Endothelial cell of umbilical vein (primary cell): ENCODE measurements around the gene CFAP70. TPM values are rescaled to one million over a fixed set of nuclear protein-coding genes. Genes with fewer than 3 reads are reported as not detected.

ENCODE experiments used
- BruUV-seq: library from RNA; stranded (reverse); fragments of 400-500 nt; replicated peaks from 2 replicates; lab custom pipeline; 2021; lab: Mats Ljungman, UMichigan
- CTCF ChIA-PET: fragments of 300-600, 350-600 bp; sonication (Branson Sonifier 250); formaldehyde crosslinking; loops from one replicate; lab custom pipeline; 2021; ENCODE audit warnings: antibody characterized with exemption, inconsistent platforms; lab: Charles Lee
- POLR2A ChIA-PET: fragments of 300-600, 350-600 bp; sonication (Branson Sonifier 250); formaldehyde crosslinking; loops from one replicate; lab custom pipeline; 2021; ENCODE audit warnings: antibody characterized with exemption, inconsistent platforms; lab: Charles Lee
- DNase-seq: peaks from one replicate; pipeline ENCODE4 v3.0.0-alpha.2; 2011; ENCODE audit warnings: low read depth, low spot score
- FAIRE-seq: peaks from 2 replicates; lab custom pipeline; 2011; peaks lifted over from hg19 to GRCh38; lab: Jason Lieb, UNC
- H2AFZ ChIP-seq: 2 replicates; pipeline ENCODE4 v1.6.0; 2012; ENCODE audit warnings: low read depth, low read length, control low read depth, inconsistent platforms
- H3K27ac ChIP-seq: 2 replicates; pipeline ENCODE4 v1.5.1; 2011; ENCODE audit warnings: low read depth, mild to moderate bottlenecking, control low read depth, low read length, moderate library complexity; ENCODE audit not compliant: insufficient read depth
- H3K27me3 ChIP-seq, 2 experiments: 2 replicates each; pipeline versions ENCODE4 v1.6.0 to v1.6.1; 2011; ENCODE audit warnings: low read length in 2 of 2, mixed read lengths in 1 of 2; ENCODE audit not compliant: control insufficient read depth in 2 of 2, insufficient read depth in 2 of 2
- H3K36me3 ChIP-seq, 2 experiments: 2 replicates in 1 of 2; 3 replicates in 1 of 2; pipeline ENCODE4 v1.5.1; 2011; ENCODE audit warnings: low read length in 2 of 2, mild to moderate bottlenecking in 1 of 2, moderate library complexity in 1 of 2; ENCODE audit not compliant: control insufficient read depth in 2 of 2, insufficient read depth in 2 of 2; ENCODE audit errors: extremely low read depth in 1 of 2
- H3K4me1 ChIP-seq: 3 replicates; pipeline ENCODE4 v1.5.1; 2011; ENCODE audit warnings: mild to moderate bottlenecking, low read length; ENCODE audit not compliant: control insufficient read depth, insufficient read depth; ENCODE audit errors: extremely low read depth
- H3K4me2 ChIP-seq: 2 replicates; pipeline ENCODE4 v1.6.1; 2011; ENCODE audit warnings: low read length, control low read depth, mixed read lengths; ENCODE audit not compliant: insufficient read depth
- H3K4me3 ChIP-seq, 3 experiments: fragments of 200-600 bp in 1 of 3; sonication (generic), shearing (Covaris generic) in 1 of 3; replicated peaks in 1 of 3; 2 replicates each; pipeline ENCODE4 v1.5.1; 2011 to 2016; ENCODE audit warnings: control low read depth in 3 of 3, low read length in 3 of 3, mild to moderate bottlenecking in 2 of 3, inconsistent platforms in 1 of 3, low read depth in 1 of 3, moderate library complexity in 1 of 3; ENCODE audit not compliant: insufficient read depth in 1 of 3
- H3K79me2 ChIP-seq: 2 replicates; pipeline ENCODE4 v1.6.0; 2012; ENCODE audit warnings: low read length, inconsistent platforms; ENCODE audit not compliant: control insufficient read depth, insufficient read depth
- H3K9ac ChIP-seq: replicated peaks from 2 replicates; pipeline ENCODE3; 2011; ENCODE audit warnings: low read length, control low read depth; ENCODE audit not compliant: insufficient read depth; ENCODE audit errors: extremely low read depth
- H3K9me1 ChIP-seq: replicated peaks from 3 replicates; pipeline ENCODE4 v1.6.0; 2011; ENCODE audit warnings: mild to moderate bottlenecking, low read length; ENCODE audit not compliant: control insufficient read depth, insufficient read depth; ENCODE audit errors: extremely low read depth
- H3K9me3 ChIP-seq: replicated peaks from 2 replicates; pipeline ENCODE4 v1.5.1; 2012; ENCODE audit warnings: low read length, inconsistent platforms; ENCODE audit not compliant: control insufficient read depth, insufficient read depth
- H4K20me1 ChIP-seq: replicated peaks from 2 replicates; pipeline ENCODE3; 2011; ENCODE audit warnings: mild to moderate bottlenecking, low read length; ENCODE audit not compliant: control insufficient read depth, insufficient read depth; ENCODE audit errors: extremely low read depth
- CTCF ChIP-seq, 2 donors: IDR thresholded peaks; 1 replicate in 1 of 2; 2 replicates in 1 of 2; pipeline ENCODE4 v1.5.1; 2011; ENCODE audit warnings: low read length in 2 of 2, mild to moderate bottlenecking in 2 of 2, moderate library complexity in 2 of 2, control low read depth in 1 of 2, inconsistent platforms in 1 of 2, low read depth in 1 of 2; ENCODE audit not compliant: insufficient read depth in 1 of 2; ENCODE audit errors: extremely low read depth in 1 of 2
- EZH2 ChIP-seq: IDR thresholded peaks from 2 replicates; pipeline ENCODE4 v1.6.1; 2012; ENCODE audit warnings: borderline replicate concordance, low read depth, mild to moderate bottlenecking, moderate library complexity, low read length, inconsistent platforms; ENCODE audit not compliant: severe bottlenecking
- FOS ChIP-seq: IDR thresholded peaks from 2 replicates; pipeline ENCODE4 v1.6.1; 2011; ENCODE audit warnings: mild to moderate bottlenecking, low read length, moderate library complexity, borderline replicate concordance; ENCODE audit not compliant: insufficient read depth
- GATA2 ChIP-seq: IDR thresholded peaks from 2 replicates; pipeline ENCODE4 v1.7.0; 2011; ENCODE audit warnings: low read depth, mild to moderate bottlenecking, moderate library complexity, mixed read lengths, low read length; ENCODE audit not compliant: insufficient read length, insufficient read depth
- JUN ChIP-seq: IDR thresholded peaks from 2 replicates; pipeline ENCODE4 v1.6.1; 2011; ENCODE audit warnings: borderline replicate concordance, low read depth; ENCODE audit not compliant: insufficient read length, insufficient read depth
- MAX ChIP-seq: IDR thresholded peaks from 2 replicates; pipeline ENCODE4 v1.6.1; 2011; ENCODE audit not compliant: insufficient read depth, insufficient read length
- MYC ChIP-seq: IDR thresholded peaks from one replicate; pipeline ENCODE4 v1.6.1; 2011; ENCODE audit warnings: mild to moderate bottlenecking, low read depth, low read length
- POLR2A ChIP-seq: IDR thresholded peaks from 2 replicates; pipeline ENCODE4 v1.6.1; 2012; ENCODE audit warnings: low read depth, mild to moderate bottlenecking, control low read depth, low read length
- POLR2AphosphoS5 ChIP-seq: IDR thresholded peaks from 2 replicates; pipeline ENCODE4 v1.6.1; 2012; ENCODE audit warnings: low read depth, mild to moderate bottlenecking, control low read depth, low read length, moderate library complexity; ENCODE audit not compliant: insufficient read depth
- dilution Hi-C: fragments of 300-500 bp; cut with MboI; formaldehyde crosslinking; loops from one replicate; pipeline ENCODE4 v1.15.0; 2019; ENCODE audit warnings: low sequenced_read_pairs; ENCODE audit not compliant: extremely low pct_ligation_motif_present
- intact Hi-C: fragments of 100-400 bp; cut with micrococcal nuclease; formaldehyde crosslinking; loops from one replicate; pipeline ENCODE4 v1.10.0; 2022
- polyA plus RNA-seq, 4 experiments: library from polyadenylated mRNA; depleted of rRNA in 3 of 4; stranded (reverse) in 3 of 4; unstranded in 1 of 4; fragments of >200 nt; gene quantifications; 2 replicates each; pipeline versions ENCODE4 v1.2.1 to v1.2.3, GENCODE V29; 2011 to 2012; ENCODE audit warnings: missing spikeins in 1 of 4
- total RNA-seq: library from RNA; stranded (reverse); gene quantifications from 2 replicates; pipeline ENCODE4 v1.2.3, GENCODE V29; 2021

Gene CFAP70
- total and polyA plus RNA-seq, 2 donors (not counting 3 experiments of a cell fraction or from before 2014, with no cell fraction given), result 0.19 to 0.27 TPM

DNA sequence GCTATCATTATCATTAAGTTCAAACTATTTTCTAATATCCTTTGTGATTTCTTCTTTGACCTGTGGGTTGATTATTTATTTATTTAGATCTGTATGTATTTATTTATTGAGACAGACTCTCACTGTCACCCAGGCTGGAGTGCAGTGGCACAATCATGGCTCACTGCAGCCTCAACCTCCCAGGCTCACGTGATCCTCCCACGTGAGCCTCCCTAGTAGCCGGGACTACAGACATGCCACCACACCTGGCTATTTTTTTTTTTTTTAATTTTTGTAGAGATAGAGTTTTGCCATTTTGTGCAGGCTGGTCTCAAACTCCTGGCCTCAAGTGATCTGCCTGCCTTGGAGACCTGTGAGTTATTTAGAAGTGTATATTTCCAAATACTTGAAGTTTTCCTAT is 77.6 kb downstream of the CFAP70 start:
- Histone ChIP-seq H3K36me3 (no peaks in the 10 kb centered on the region), H3K9me3 (no peaks in the 10 kb centered on the region), H3K9ac (no peak overlapping the region), H3K27ac (no peak overlapping the region), H3K4me1 (no peaks in the 10 kb centered on the region), H4K20me1 (no peaks in the 10 kb centered on the region), H3K4me3 (no peak overlapping the region), H3K4me2 (no peak overlapping the region), H2AFZ (no peak overlapping the region), H3K79me2 (no peaks in the 10 kb centered on the region), H3K9me1 (no peaks in the 10 kb centered on the region), H3K27me3 (peaks cover 0 to 2% of the 10 kb centered on the region in 2 experiments)
- DNase-seq (no peak), FAIRE-seq (no peak)
- TF ChIP-seq POLR2A, result no peak
- no peak for TF ChIP-seq POLR2AphosphoS5
- no peak for TF ChIP-seq FOS
- no peak for TF ChIP-seq EZH2
- no peak for TF ChIP-seq MYC
- POLR2A ChIA-PET, result no interaction called here
- dilution Hi-C loops, result no loop called here
- intact Hi-C loops, result no loop called here
- CTCF ChIA-PET, result interaction anchor here (1.2 to 3.7 kb wide), 2 partner anchors 17 to 342 kb away, joined by 3 to 16 read pairs; no protein-coding TSS in a partner anchor
- no TSS peak for BruUV-seq

GRCh38 chr10:73264423-73264822 is 94.2 kb downstream of the CFAP70 start:
- DNase-seq (no peak), FAIRE-seq (no peak)
- H3K9me3 ChIP-seq, result no peaks in the 10 kb centered on the region
- H3K9ac ChIP-seq, result no peak overlapping the region
- no peaks in the 10 kb centered on the region for H3K36me3 ChIP-seq
- no peak overlapping the region for H3K4me3 ChIP-seq
- intact Hi-C loops (loop anchor here (1.0 kb wide), 1 partner anchor 380 kb away; no protein-coding TSS in a partner anchor), dilution Hi-C loops (no loop called here)
- no peak overlapping the region for H3K4me2 ChIP-seq
- POLR2A ChIA-PET, result interaction anchor here (0.9 kb wide), 1 partner anchor 18 kb away, joined by 3 read pairs; the partner anchor contains the start of gene DNAJC9
- H3K4me1 ChIP-seq, result peaks cover 7% of the 10 kb centered on the region
- peaks cover 4 to 15% of the 10 kb centered on the region in 2 experiments for H3K27me3 ChIP-seq
- no peaks in the 10 kb centered on the region for H4K20me1 ChIP-seq
- H3K9me1 ChIP-seq, result no peaks in the 10 kb centered on the region
- no peaks in the 10 kb centered on the region for H3K79me2 ChIP-seq
- no TSS peak for BruUV-seq
- H3K27ac ChIP-seq, result no peak overlapping the region
- H2AFZ ChIP-seq, result no peak overlapping the region
- CTCF ChIA-PET, result interaction anchor here (0.7 to 2.2 kb wide), 24 partner anchors 9 to 380 kb away, joined by 3 to 29 read pairs (median 5); partner anchors contain the start of genes CFAP70, DNAJC9, MRPS16 and PPP3CB
- TF ChIP-seq EZH2, result no peak
- no peak for TF ChIP-seq MAX
- no peak for TF ChIP-seq MYC
- TF ChIP-seq FOS, result no peak
- no peak for TF ChIP-seq JUN
- no peak for TF ChIP-seq POLR2AphosphoS5
- no peak for TF ChIP-seq CTCF (IDR thresholded peaks at IDR 0.05; ENCODE audit: extremely low read depth in 1 of 2, insufficient read depth in 1 of 2, low read depth in 1 of 2, low read length in 2 of 2)
- no peak for TF ChIP-seq GATA2
